HL-60/S4 (cell line): ENCODE measurements around the gene GON4L.
"Not testable (repeated sequence)": the region's sequence is repeated elsewhere in the genome, so short reads cannot be mapped to it uniquely, and the experiment has no call there.

ENCODE experiments used
- in situ Hi-C: fragments of 300-500 bp; cut with MboI; formaldehyde crosslinking; loops from 2 replicates; pipeline ENCODE4 v1.14.3; 2022; ENCODE audit warnings: low sequenced_read_pairs

The GON4L gene

GRCh38 chr1:155856975-155857930 is at the start of gene GON4L:
GON4L (minus strand) TSS chr1:155857214; CDS start chr1:155853780, 3,434 bp downstream.
- in situ Hi-C loops = no loop called here

GRCh38 chr1:155904261-155904660 is 47.2 kb upstream of the GON4L start:
- in situ Hi-C loops = no loop called here

- in situ Hi-C loops = no loop called here
These were observed 43.1 kb upstream of the GON4L start for GRCh38 chr1:155900161-155900560.

GRCh38 chr1:155899683-155900082 is 42.7 kb upstream of the GON4L start:
- in situ Hi-C loops = no loop called here

- in situ Hi-C loops = no loop called here
These were observed 41.9 kb upstream of the GON4L start for GRCh38 chr1:155898888-155899287.

- in situ Hi-C loops = no loop called here
These were observed 40.7 kb upstream of the GON4L start for GRCh38 chr1:155897746-155898145.

GRCh38 chr1:155896476-155896875 is 39.5 kb upstream of the GON4L start:
- in situ Hi-C loops = not testable (repeated sequence)

- in situ Hi-C loops = not testable (repeated sequence)
These were observed 38.6 kb upstream of the GON4L start for GRCh38 chr1:155895617-155896016.

- in situ Hi-C loops = no loop called here
These were observed 36.6 kb upstream of the GON4L start for GRCh38 chr1:155893389-155894142.

- in situ Hi-C loops = no loop called here
These were observed 35.8 kb upstream of the GON4L start for GRCh38 chr1:155892796-155893195.

- in situ Hi-C loops = no loop called here
These were observed 33.2 kb upstream of the GON4L start for GRCh38 chr1:155890251-155890650.

GRCh38 chr1:155889566-155889965 is 32.6 kb upstream of the GON4L start:
- in situ Hi-C loops = no loop called here

GRCh38 chr1:155888481-155888880 is 31.5 kb upstream of the GON4L start:
- in situ Hi-C loops = no loop called here

- in situ Hi-C loops = no loop called here
These were observed 28.0 kb upstream of the GON4L start for GRCh38 chr1:155884982-155885381.

GRCh38 chr1:155884031-155884960 is 27.3 kb upstream of the GON4L start:
- in situ Hi-C loops = no loop called here

- in situ Hi-C loops = no loop called here
These were observed 25.8 kb upstream of the GON4L start for GRCh38 chr1:155882766-155883165.

- in situ Hi-C loops = no loop called here
These were observed 25.2 kb upstream of the GON4L start for GRCh38 chr1:155882235-155882634.

- in situ Hi-C loops = no loop called here
These were observed 23.9 kb upstream of the GON4L start for GRCh38 chr1:155880950-155881349.

- in situ Hi-C loops = no loop called here
These were observed 23.2 kb upstream of the GON4L start for GRCh38 chr1:155880251-155880650.

- in situ Hi-C loops = no loop called here
These were observed 20.9 kb upstream of the GON4L start for GRCh38 chr1:155877945-155878344.

GRCh38 chr1:155873860-155874259 is 16.8 kb upstream of the GON4L start:
- in situ Hi-C loops = no loop called here
